ENCODE data around the gene HRH3.

GRCh38 chr20:62203378-62204030, 16.6 kb downstream of the HRH3 start:
- TF ChIP-seq REST (IDR thresholded peaks at IDR 0.05; ENCODE audit: low read depth), result no peak
- no peak for TF ChIP-seq EP300 (IDR thresholded peaks at IDR 0.05; ENCODE audit: borderline replicate concordance)
- no peak for TF ChIP-seq MAX (IDR thresholded peaks at IDR 0.05)

Measured in Ishikawa (cell line).